ENCODE data around the gene HPCAL1.
A peak's percentile ranks its signal among the peaks of the same experiment; 100 is the strongest.

Gene HPCAL1

DNA sequence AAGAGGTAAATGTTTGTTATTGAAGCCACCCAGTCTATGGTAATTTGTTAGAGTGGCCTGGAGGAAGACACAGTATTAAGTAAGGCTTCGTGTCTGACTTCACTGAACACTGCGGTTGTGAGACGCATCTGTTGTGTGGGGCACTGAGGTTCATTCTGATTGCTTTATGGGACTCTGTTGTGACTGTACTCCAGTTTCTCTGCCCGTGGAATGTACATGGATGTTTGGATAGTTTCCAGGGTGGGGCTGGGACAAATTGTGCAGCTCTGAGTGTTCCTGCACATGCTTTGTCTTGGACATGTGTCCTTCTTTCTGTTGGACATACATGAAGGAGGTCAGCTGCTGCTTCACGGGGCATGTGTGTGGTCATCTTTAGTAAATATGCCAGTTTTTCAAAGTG, 86.9 kb downstream of the HPCAL1 start:
- DNase-seq (ENCODE audit: low read depth in 2 of 2): no peak

DNA sequence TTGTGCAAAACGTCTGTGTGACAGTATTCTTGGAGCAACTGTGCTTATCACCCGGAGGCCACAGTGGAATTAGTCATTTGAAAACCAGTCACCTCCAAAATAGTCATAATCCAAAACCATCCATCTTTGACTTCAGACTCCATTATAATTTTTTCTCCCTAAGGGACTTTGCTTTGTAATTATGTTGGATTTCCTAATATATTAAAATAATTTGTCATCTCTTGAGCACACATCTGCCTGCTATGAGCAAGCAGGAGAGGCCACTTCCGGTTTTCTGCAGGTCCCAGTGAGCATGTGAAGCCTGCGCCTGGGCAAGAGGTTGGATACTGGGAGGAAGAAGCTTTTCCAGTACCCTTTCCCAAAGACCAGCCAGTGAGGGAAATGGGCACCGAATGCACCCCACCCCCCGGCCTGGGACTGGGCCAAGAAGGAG, 87.7 kb downstream of the HPCAL1 start:
- DNase-seq (ENCODE audit: low read depth in 2 of 2): no peak

DNA sequence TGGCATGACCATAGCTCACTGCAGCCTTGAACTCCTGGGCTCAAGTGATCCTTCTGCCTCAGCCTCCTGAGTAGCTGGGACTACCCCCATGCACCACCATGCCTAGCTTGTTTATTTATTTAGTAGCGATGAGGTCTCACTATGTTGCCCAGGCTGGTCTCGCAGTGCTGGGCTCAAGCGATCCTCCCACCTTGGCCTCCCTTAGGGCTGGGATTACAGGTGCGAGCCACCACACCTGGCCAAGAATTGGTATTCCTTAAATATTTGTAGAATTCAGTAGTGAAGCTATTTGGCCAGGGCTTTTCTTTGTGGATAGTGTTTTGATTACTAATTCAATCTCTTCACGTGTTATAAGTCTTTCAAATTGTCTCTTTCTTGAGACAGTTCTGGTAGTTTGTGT, 89.4 kb downstream of the HPCAL1 start:
- DNase-seq (ENCODE audit: low read depth in 2 of 2): no peak

- DNase-seq (ENCODE audit: low read depth in 2 of 2): no peak
These were observed 89.8 kb downstream of the HPCAL1 start for GRCh38 chr2:10392548-10392947.

- DNase-seq (ENCODE audit: low read depth in 2 of 2): no peak
These were observed 90.4 kb downstream of the HPCAL1 start for GRCh38 chr2:10392951-10393639.

DNA sequence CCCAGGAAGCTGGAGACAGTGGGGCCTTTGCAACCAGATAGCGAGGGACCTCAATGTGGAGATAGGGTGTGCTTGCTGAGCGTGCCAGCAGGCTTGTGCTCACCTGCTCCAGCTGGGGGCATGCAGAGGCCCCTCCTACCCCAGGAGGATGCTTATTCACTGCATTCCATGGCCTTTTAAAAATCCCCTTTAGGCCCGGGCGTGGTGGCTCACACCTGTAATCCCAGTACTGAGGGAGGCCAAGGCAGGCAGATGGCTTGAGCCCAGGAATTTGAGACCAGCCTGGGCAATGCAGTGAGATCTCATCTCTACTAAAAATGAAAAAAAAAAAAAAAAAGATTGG, 90.9 kb downstream of the HPCAL1 start:
- DNase-seq (ENCODE audit: low read depth in 2 of 2): no peak

DNA sequence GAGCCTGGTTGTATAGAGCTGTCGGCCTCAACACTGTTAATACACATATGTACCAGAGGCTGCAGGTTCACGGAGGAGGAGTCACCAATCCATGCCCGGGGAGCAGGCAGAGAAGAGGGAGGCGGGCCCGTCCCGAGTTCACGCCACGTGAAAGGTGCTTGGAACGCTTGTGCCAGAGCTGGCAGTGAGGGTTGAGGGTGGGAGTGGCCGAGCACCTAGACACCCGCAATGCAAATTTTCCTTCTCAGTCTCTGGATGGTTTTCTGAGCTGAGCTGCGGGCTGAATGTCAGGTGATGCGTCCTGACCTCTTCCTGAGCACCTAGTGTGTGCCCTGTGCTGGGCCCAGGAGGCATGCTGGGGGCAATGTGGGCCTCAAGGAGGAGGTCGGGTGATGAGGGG, 93.2 kb downstream of the HPCAL1 start:
- no peak for DNase-seq (ENCODE audit: low read depth in 2 of 2)

- no peak for DNase-seq (ENCODE audit: low read depth in 2 of 2)
These were observed 93.8 kb downstream of the HPCAL1 start for GRCh38 chr2:10396464-10396863.

- DNase-seq (ENCODE audit: low read depth in 2 of 2): no peak
These were observed 94.7 kb downstream of the HPCAL1 start for GRCh38 chr2:10397297-10397875.

DNA sequence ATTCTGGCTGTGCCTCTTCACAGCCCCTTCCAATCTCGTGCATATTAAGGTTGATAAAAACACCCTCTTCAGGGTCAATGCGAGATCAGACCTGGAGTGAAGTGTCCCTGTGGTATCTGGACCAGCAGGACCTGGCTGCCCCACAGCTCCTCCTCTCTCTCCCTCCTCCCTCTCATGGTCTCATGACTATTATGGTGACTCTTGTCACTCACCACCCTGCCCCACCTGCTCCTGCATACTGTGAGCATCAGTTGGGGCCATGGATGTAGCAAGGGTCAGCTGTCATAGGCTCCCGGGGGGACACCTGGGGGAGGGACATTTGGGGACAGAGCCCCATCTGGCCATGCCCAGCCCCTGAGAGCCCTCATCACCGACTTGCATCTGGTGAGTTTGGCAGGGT, 95.2 kb downstream of the HPCAL1 start:
- DNase-seq (ENCODE audit: low read depth in 2 of 2): no peak

- DNase-seq (ENCODE audit: low read depth in 2 of 2): no peak
These were observed 95.8 kb downstream of the HPCAL1 start for GRCh38 chr2:10398496-10398895.

GRCh38 chr2:10399358-10399757, 96.7 kb downstream of the HPCAL1 start:
- no peak for DNase-seq (ENCODE audit: low read depth in 2 of 2)

GRCh38 chr2:10400002-10400401, 97.3 kb downstream of the HPCAL1 start:
- DNase-seq (ENCODE audit: low read depth in 2 of 2): no peak

- DNase-seq (ENCODE audit: low read depth in 2 of 2): peak; percentile 34 to 42
These were observed 97.9 kb downstream of the HPCAL1 start for GRCh38 chr2:10400568-10400977.

DNA sequence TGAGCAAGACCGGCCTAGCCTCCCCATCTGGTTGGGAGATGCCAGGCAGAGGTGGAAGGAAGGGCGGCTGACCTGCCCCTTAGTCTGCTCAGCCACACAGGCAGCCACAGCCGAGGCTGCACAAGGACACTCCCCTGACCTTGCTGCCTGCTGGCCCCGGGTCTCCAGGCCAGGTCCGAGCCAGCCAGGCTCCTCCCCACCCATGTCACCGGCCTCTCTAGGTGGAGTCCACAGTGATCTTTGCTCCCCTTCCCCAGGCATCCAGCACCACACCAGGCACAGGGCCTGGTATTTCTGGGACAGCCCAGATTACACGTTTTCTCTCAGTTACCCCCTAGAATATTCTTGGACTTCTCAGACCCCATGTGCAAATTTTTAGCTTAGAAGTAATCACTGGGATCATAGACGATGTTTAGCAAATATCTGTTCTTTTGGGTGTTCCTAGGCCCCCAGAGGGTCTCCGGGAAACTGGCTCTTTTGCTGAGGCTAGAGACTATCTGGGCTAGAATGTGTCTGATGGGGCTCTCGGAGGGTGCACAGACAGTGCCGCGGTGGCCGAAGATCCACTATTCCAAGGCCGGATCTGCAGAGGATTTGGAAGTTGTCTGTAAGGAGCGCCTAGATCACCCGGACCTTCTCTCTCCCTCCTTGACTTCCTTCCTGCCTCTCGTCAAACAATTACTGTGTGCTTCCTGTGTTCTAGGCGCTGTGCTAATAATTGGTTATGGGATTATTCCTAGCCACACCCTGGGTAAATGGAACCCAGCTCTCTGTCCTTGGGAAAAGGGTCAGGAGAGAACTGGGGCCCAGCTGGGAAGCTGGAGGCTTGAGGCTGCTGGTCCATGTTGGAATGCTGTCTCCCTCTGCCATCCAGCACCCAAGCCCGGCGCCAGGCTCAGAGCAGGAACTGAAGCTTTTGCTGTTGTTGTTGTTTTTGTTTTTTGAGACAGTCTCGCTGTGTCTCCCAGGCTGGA, 98.6 kb downstream of the HPCAL1 start:
- no peak for DNase-seq (ENCODE audit: low read depth in 2 of 2)

- DNase-seq (ENCODE audit: low read depth in 2 of 2): no peak
These were observed 99.4 kb downstream of the HPCAL1 start for GRCh38 chr2:10402062-10402585.

GRCh38 chr2:10402653-10403215, 100.0 kb downstream of the HPCAL1 start:
- no peak for DNase-seq (ENCODE audit: low read depth in 2 of 2)

- DNase-seq (ENCODE audit: low read depth in 2 of 2): no peak
These were observed 101.8 kb downstream of the HPCAL1 start for GRCh38 chr2:10404324-10405143.

DNA sequence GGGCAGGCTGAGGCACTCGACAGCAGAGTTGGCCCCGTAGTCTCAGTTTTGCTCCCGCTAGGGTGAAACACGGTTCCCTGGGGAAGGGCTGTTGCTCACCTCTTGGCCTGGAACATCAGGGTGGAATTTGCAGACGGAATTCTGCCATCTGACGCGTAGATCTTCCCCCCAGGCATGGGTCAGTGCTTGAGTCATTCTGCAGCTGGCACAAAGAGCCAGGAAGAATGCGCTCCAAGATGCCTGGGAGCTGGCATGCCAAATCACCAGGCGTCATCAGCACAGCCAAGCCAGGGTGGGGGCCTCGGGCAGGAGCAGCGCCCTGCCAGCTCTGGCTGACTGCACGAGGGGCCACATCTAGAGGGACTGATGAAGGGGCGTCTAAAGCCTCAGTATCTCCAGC, 102.7 kb downstream of the HPCAL1 start:
- DNase-seq (ENCODE audit: low read depth in 2 of 2): no peak

DNA sequence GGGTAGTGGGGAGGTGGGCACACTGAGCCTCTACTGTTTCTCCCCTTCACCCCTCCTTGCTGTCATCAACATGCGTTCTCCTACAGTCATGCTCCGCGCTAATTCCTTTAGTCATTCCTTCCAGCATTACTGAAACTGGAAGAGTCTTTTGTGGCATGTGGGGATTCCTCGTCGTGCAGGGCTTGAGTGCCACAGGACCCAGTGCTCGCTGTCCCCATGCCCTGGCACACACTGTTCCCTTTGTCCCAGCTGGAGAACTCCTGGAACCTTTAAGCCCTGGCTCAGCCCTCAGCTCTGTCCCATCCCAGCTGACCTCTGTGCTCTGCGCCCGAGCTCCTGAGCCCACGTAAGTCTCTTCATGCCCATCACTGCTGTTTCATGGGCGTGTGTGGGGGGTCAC, 103.3 kb downstream of the HPCAL1 start:
- DNase-seq (ENCODE audit: low read depth in 2 of 2): no peak

GRCh38 chr2:10406491-10407188, 103.9 kb downstream of the HPCAL1 start:
- no peak for DNase-seq (ENCODE audit: low read depth in 2 of 2)
